Neural crest cell (in vitro differentiated cells): ENCODE measurements around the gene CCDC196. TPM values are rescaled to one million over a fixed set of nuclear protein-coding genes. Genes with fewer than 3 reads are reported as not detected.
A peak's percentile ranks its signal among the peaks of the same experiment; 100 is the strongest.
"Not testable (repeated sequence)": the region's sequence is repeated elsewhere in the genome, so short reads cannot be mapped to it uniquely, and the experiment has no call there.

ENCODE experiments used
- DNase-seq: peaks from one replicate; pipeline ENCODE4 v3.0.0; 2021; ENCODE audit warnings: low read depth, mixed read lengths, low spot score
- H3K27ac Mint-ChIP-seq: one replicate; pipeline ENCODE4 v1.8.0; 2021; ENCODE audit warnings: mild to moderate bottlenecking, mixed read lengths; ENCODE audit not compliant: unreplicated experiment
- H3K27me3 Mint-ChIP-seq: 2 replicates; pipeline ENCODE4 v1.8.0; 2021; ENCODE audit warnings: low read depth, mild to moderate bottlenecking, mixed read lengths
- H3K36me3 Mint-ChIP-seq: 2 replicates; pipeline ENCODE4 v1.8.0; 2021; ENCODE audit warnings: low read depth, mild to moderate bottlenecking, mixed read lengths
- H3K4me1 Mint-ChIP-seq: 2 replicates; pipeline ENCODE4 v1.8.0; 2021; ENCODE audit warnings: mixed read lengths
- H3K4me3 Mint-ChIP-seq: one replicate; pipeline ENCODE4 v1.8.0; 2021; ENCODE audit warnings: mild to moderate bottlenecking, mixed read lengths
- H3K9me3 Mint-ChIP-seq: 2 replicates; pipeline ENCODE4 v1.8.0; 2021; ENCODE audit warnings: mixed read lengths
- CTCF ChIP-seq: fragments of 200-600 bp; sonication (generic); conservative IDR thresholded peaks from 2 replicates; pipeline ENCODE4 v1.5.0; 2021; ENCODE audit warnings: antibody characterized with exemption, mild to moderate bottlenecking
- total RNA-seq: library from RNA; stranded (reverse); gene quantifications from 2 replicates; pipeline ENCODE4 v1.2.1, GENCODE V29; 2021

The CCDC196 gene
- total RNA-seq, 1 donor from 2014 or later: not detected

- Mint-ChIP-seq H3K4me1 (peaks cover 14% of the 10 kb centered on the region), H3K4me3 (no peak overlapping the region), H3K27me3 (no peaks in the 10 kb centered on the region), H3K9me3 (no peaks in the 10 kb centered on the region), H3K36me3 (no peaks in the 10 kb centered on the region), H3K27ac (no peak overlapping the region)
- peak; percentile 85 for TF ChIP-seq CTCF
- DNase-seq: peak; percentile 34
These were observed 9.3 kb downstream of the CCDC196 start for GRCh38 chr14:66495218-66496098.

- TF ChIP-seq CTCF: no peak
- Mint-ChIP-seq H3K27me3 (no peaks in the 10 kb centered on the region), H3K9me3 (no peaks in the 10 kb centered on the region), H3K27ac (no peak overlapping the region), H3K4me1 (peaks cover 14% of the 10 kb centered on the region), H3K4me3 (no peak overlapping the region), H3K36me3 (no peaks in the 10 kb centered on the region)
- DNase-seq: no peak
These were observed 10.1 kb downstream of the CCDC196 start for GRCh38 chr14:66496188-66496807.

GRCh38 chr14:66496911-66497310, 10.7 kb downstream of the CCDC196 start:
- H3K27ac Mint-ChIP-seq: no peak overlapping the region
- H3K4me1 Mint-ChIP-seq: peaks cover 14% of the 10 kb centered on the region
- no peaks in the 10 kb centered on the region for H3K9me3 Mint-ChIP-seq
- no peaks in the 10 kb centered on the region for H3K36me3 Mint-ChIP-seq
- H3K4me3 Mint-ChIP-seq: no peak overlapping the region
- no peaks in the 10 kb centered on the region for H3K27me3 Mint-ChIP-seq
- no peak for TF ChIP-seq CTCF
- DNase-seq: no peak

- no peak overlapping the region for H3K4me3 Mint-ChIP-seq
- H3K9me3 Mint-ChIP-seq: no peaks in the 10 kb centered on the region
- H3K4me1 Mint-ChIP-seq: peaks cover 14% of the 10 kb centered on the region
- H3K36me3 Mint-ChIP-seq: no peaks in the 10 kb centered on the region
- DNase-seq: no peak
- H3K27ac Mint-ChIP-seq: no peak overlapping the region
- TF ChIP-seq CTCF: no peak
- no peaks in the 10 kb centered on the region for H3K27me3 Mint-ChIP-seq
These were observed 12.1 kb downstream of the CCDC196 start for GRCh38 chr14:66498311-66498710.

- Mint-ChIP-seq H3K4me3 (no peak overlapping the region), H3K4me1 (peaks cover 7% of the 10 kb centered on the region)
These were observed 15.4 kb downstream of the CCDC196 start for GRCh38 chr14:66501592-66501991.

GRCh38 chr14:66502836-66503235, 16.7 kb downstream of the CCDC196 start:
- H3K4me1 Mint-ChIP-seq: peaks cover 13% of the 10 kb centered on the region
- H3K9me3 Mint-ChIP-seq, H3K27ac Mint-ChIP-seq, H3K27me3 Mint-ChIP-seq, H3K36me3 Mint-ChIP-seq, DNase-seq, H3K4me3 Mint-ChIP-seq: not testable (repeated sequence)

More at GRCh38 chr14:66501592-66501991, 15.4 kb downstream of the CCDC196 start:
- DNase-seq: no peak
- no peak for TF ChIP-seq CTCF
- H3K36me3 Mint-ChIP-seq: no peaks in the 10 kb centered on the region
- H3K9me3 Mint-ChIP-seq: no peaks in the 10 kb centered on the region
- H3K27ac Mint-ChIP-seq: no peak overlapping the region
- no peaks in the 10 kb centered on the region for H3K27me3 Mint-ChIP-seq
